Heart left ventricle (tissue), 13 donors: ENCODE data around the gene ADAM15.

Experiments used
- CTCF ChIP-seq, 12 donors: fragments of 200-600 bp; sonication (generic) in 4 of 12; IDR thresholded peaks; one replicate each; pipeline versions ENCODE4 v1.5.0 to v1.8.0; 2018 to 2022; ENCODE audit warnings: antibody characterized with exemption in 12 of 12, mild to moderate bottlenecking in 5 of 12
- POLR2A ChIP-seq, 2 donors: fragments of 450-650 bp; IDR thresholded peaks; one replicate each; pipeline ENCODE4 v1.6.1; 2017; ENCODE audit warnings: antibody characterized with exemption in 2 of 2, mild to moderate bottlenecking in 2 of 2, moderate library complexity in 2 of 2
- donor health status: ischemic (EF 13 %, LVEDD 7.1; RV severe dilation, severe dysfunction).
- donor health status: DM: no; HTN: yes; CAD: no.
- donor health status: DM: no; HTN: no; CAD: no.
- donor health status: ischemic (EF 25% LVEDD 6.9; RV normal size, moderate dysfunction).
- donor health status: ischemic (EF 25% LVEDD 5.7; RV mildly dilated, moderate dysfunction).
- donor health status: ischemic (EF 35%, LVEDD 5.7; RV mildly dilated, moderate dysfunction).
- donor health status: nonischemic (EF 11% LVEDD 7.7; RV severe dilation, severe dysfunction).
- donor health status: DM: yes; HTN: yes; CAD: no.
- donor health status: PGD.
- donor health status: ischemic (EF 29% LVEDD 5.4; RV normal size, mild dysfunction).
- donor health status: nonischemic (EF 23%, LVEDD 6.1; RV moderate dilation, normal function).

GRCh38 chr1:155085504-155086127 is 34.5 kb downstream of the ADAM15 start:
- TF ChIP-seq CTCF (IDR thresholded peaks at IDR 0.05): no peak
- TF ChIP-seq POLR2A (IDR thresholded peaks at IDR 0.05): no peak
